ENCODE measurements around the gene SLC5A10.
"Not testable (repeated sequence)": the region's sequence is repeated elsewhere in the genome, so short reads cannot be mapped to it uniquely, and the experiment has no call there.

The SLC5A10 gene

DNA sequence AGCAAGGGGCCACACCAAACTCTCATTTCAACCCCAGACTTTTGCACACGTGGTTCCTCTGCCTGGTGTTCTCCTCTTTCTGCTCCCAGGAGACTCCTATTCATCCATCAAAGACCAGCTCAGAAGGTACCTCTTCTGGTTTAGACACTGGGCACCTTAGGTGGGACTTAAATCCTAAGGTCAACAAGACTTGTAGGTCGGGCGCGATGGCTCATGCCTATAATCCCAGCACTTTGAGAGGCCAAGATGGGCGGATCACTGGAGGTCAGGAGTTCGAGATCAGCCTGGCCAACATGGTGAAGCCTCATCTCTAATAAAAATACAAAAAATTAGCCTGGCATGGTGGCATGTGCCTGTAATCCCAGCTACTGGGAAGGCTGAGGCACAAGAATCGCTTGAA is 95.5 kb downstream of the SLC5A10 start:
- DNase-seq: not testable (repeated sequence)

DNA sequence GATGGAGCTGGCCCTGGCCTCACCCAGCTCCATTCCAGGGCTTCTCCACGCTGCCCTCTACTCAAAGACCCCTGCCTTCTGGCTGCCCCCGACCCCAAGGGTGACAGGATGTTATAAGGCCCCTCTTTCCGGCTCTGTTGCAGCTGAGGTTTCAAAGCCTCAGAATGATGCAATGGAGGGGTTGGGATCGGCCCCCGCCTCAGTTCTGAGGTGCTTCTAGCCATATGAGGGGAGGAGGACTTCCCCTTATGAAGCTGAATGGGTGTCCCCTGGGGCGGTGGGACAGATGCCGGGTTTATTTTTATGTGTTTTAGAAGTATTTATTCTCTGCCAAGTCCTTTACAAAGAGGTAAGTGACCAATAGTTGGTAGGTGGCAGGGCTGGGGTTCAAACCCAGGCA is 96.9 kb downstream of the SLC5A10 start:
- DNase-seq: not testable (repeated sequence)

DNA sequence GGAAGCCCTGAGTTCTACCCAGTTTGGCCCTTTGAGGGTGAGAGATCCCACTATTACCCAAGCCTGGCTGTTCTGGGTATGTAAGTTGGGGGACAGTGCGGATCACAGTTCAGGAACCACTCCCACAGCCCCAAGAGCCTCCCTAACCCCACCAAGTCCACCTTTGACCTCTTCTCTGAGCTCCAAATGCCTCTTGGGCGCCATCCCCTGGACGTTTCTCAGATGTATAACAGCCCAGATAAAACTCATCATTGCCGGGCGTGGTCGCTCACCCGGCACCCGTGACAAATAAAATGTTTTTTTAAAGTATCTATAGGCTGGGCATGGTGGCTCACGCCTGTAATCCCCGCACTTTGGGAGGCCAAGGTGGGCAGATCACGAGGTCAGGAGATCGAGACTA is 103.5 kb downstream of the SLC5A10 start:
- not testable (repeated sequence) for DNase-seq

DNA sequence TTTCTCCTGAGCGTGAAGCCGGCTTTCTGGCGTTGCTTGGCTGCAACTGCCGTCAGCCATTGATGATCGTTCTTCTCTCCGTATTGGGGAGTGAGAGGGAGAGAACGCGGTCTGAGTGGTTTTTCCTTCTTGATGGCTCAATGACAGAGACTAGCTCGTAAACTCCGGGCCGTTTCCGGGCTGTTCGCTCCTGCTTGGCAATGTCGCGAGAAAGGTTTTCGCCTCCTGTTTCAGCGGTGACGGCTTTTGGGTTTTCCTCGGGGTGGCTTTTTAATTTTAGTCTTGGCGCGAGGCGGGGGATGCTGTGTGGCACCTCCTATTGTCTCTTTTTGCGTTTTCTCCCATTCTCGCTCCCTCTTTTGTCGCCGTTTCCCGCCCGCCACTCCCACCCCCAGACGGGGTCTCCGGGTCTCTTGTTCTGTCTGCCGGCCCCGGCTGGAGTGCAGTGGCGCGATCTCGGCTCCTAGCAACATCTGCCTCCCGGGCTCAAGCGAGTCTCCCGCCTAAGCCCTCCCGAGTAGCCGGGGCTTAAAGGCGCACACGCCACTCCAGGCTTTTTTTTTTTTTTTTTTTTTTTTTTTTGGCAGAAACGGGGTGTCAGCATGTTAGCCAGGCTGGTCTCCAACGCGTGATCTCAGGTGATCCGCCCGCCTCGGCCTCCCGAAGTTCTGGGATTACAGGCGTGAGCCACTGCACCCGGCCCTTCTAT is 110.2 kb downstream of the SLC5A10 start:
- DNase-seq: not testable (repeated sequence)

DNA sequence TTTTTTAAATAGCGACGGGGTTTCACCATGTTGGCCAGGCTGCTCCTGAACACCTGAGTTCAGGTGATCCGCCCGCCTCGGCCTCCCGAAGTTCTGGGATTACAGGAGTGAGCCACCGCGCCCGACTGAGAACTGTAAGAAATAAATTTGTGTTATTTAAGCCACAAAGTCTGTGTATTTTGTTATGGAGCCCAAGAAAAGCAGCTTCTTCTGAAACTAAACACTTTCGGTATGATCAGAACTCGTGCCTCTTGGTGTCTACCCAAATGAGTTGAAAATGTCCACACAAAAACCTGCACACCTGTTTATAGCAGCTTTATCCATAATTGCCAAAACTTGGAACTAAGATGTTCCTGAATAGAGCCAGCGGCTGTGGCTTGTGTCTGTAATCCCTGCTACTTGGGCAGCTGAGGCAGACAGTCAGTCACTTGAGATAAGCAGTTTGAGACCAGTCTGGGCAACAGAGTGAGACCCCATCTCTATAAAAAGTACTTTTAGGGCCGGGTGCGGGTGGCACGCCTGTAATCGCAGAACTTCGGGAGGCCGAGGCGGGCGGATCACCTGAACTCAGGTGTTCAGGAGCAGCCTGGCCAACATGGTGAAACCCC is 110.9 kb downstream of the SLC5A10 start:
- not testable (repeated sequence) for DNase-seq

DNA sequence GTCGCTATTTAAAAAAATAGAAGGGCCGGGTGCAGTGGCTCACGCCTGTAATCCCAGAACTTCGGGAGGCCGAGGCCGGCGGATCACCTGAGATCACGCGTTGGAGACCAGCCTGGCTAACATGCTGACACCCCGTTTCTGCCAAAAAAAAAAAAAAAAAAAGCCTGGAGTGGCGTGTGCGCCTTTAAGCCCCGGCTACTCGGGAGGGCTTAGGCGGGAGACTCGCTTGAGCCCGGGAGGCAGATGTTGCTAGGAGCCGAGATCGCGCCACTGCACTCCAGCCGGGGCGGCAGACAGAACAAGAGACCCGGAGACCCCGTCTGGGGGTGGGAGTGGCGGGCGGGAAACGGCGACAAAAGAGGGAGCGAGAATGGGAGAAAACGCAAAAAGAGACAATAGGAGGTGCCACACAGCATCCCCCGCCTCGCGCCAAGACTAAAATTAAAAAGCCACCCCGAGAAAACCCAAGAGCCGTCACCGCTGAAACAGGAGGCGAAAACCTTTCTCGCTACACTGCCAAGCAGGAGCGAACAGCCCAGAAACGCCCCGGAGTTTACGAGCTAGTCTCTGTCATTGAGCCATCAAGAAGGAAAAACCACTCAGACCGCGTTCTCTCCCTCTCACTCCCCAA is 111.5 kb downstream of the SLC5A10 start:
- DNase-seq: peak; percentile 73

DNA sequence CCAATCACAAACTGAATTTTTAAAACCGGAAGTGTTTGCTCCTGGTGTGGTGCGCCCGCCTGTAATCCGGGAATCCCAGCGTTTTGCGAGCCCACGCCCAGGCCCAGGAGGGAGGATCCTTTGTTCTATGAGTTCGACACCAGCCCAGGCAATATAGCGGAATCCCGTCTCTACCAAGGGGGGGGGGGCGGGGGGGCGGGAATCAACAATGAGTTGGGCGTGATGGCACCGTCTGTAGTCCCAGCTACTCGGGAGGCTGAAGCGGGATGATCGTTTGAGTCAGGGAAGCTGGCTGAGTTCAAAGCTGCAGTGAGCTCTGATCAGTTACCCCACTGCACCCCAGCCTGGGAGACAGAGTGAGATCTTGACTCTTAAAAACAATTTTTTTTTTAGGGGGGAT is 112.4 kb downstream of the SLC5A10 start:
- peak; percentile 4 for DNase-seq

DNA sequence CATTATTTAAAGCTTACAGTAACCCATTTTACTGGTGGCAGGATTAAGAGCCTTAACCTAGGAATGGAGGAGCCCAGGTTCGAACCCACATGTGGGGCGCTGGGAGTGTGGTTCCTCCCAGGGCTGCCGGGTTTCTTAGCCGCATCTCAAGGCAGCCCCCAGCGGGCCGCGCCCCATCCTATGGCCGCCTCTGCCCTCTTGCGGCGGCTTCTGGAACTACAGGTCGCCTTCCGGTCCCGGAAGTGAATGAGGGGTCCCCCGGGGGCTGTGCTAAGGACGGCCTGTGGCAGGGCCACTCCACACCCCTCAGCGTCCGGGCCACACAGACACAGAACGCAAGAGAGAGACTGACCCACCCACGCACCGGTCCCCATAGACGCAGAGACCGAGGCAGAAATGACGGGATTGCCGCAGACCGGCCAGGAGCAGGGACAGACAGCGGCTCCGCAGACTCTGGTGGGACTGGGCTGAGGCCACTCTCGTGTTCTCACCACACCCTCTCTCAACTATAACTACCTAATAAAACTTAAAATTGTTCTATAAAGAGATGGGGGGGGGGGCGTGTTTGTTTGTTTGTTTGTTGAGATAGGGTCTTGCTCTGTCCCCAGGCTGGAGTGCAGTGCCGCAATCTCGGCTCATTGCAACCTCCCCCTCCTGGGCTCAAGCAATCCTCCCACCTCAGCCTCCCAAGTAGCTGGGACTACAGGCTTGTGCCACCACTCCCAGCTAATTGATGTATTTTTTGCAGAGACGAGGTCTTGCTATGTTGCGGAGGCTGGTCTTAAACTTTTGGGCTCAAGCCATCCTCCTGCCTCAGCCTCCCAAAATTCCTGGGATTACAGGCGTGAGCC is 118.6 kb downstream of the SLC5A10 start:
- not testable (repeated sequence) for DNase-seq
